Peyer's patch (tissue), 4 donors: ENCODE data around the gene NT5DC4. TPM values are rescaled to one million over a fixed set of nuclear protein-coding genes. Genes with fewer than 3 reads are reported as not detected.
A peak's percentile ranks its signal among the peaks of the same experiment; 100 is the strongest.

Source experiments
- DNase-seq, 3 donors: peaks; one replicate each; pipeline ENCODE4 v3.0.0-alpha.2; 2017 to 2019
- H3K27ac ChIP-seq, 4 donors: fragments of 200-600 bp; sonication (generic); one replicate each; pipeline ENCODE4 v1.5.1; 2016 to 2019
- H3K27me3 ChIP-seq, 2 donors: fragments of 200-600 bp; sonication (generic); one replicate each; pipeline ENCODE4 v1.5.1; 2019
- H3K36me3 ChIP-seq, 3 donors: fragments of 200-600 bp; sonication (generic); one replicate each; pipeline ENCODE4 v1.5.1; 2016 to 2019
- H3K4me1 ChIP-seq, 4 donors: fragments of 200-600 bp; sonication (generic); one replicate each; pipeline ENCODE4 v1.5.1; 2016 to 2019
- H3K4me3 ChIP-seq, 4 donors: fragments of 200-600 bp; sonication (generic); 1 replicate in 3 of 4; 2 replicates in 1 of 4; pipeline ENCODE4 v1.5.1; 2016 to 2019; ENCODE audit warnings: mild to moderate bottlenecking in 1 of 4
- H3K9me3 ChIP-seq, 4 donors: fragments of 200-600 bp; sonication (generic); one replicate each; pipeline ENCODE4 v1.5.1; 2016 to 2019; ENCODE audit warnings: mild to moderate bottlenecking in 1 of 4
- CTCF ChIP-seq, 6 experiments: fragments of 450-650 bp in 4 of 6; fragments of 200-600 bp in 2 of 6; sonication (generic) in 1 of 6; IDR thresholded peaks; one replicate each; pipeline ENCODE4 v1.5.1; 2017 to 2019; ENCODE audit warnings: antibody characterized with exemption in 6 of 6, mild to moderate bottlenecking in 3 of 6, moderate library complexity in 1 of 6
- POLR2A ChIP-seq, 2 donors: fragments of 450-650 bp; IDR thresholded peaks; one replicate each; pipeline ENCODE4 v1.5.1; 2017; ENCODE audit warnings: antibody characterized with exemption in 2 of 2, mild to moderate bottlenecking in 2 of 2, moderate library complexity in 2 of 2
- total RNA-seq, 4 donors: library from RNA; depleted of rRNA; stranded (reverse); fragments of >200 nt; gene quantifications; one replicate each; pipeline ENCODE4 v1.1.0, GENCODE V29; 2016

The NT5DC4 gene
- total RNA-seq, 4 donors from 2014 or later, result 5.8 TPM; not detected in 3

- H3K9me3 ChIP-seq, result no peaks in the 10 kb centered on the region
- H3K4me1 ChIP-seq, result peaks cover 0 to 10% (median 0%) of the 10 kb centered on the region in 4 donors
- TF ChIP-seq POLR2A (IDR thresholded peaks at IDR 0.05), result no peak
- no peak for TF ChIP-seq CTCF (IDR thresholded peaks at IDR 0.05)
- H3K27ac ChIP-seq, result no peak overlapping the region
- H3K4me3 ChIP-seq, result no peak overlapping the region
- H3K36me3 ChIP-seq, result no peaks in the 10 kb centered on the region
- H3K27me3 ChIP-seq, result no peaks in the 10 kb centered on the region
- DNase-seq, result no peak
Observed at GRCh38 chr2:112737542-112738232, 16.9 kb downstream of the NT5DC4 start.

GRCh38 chr2:112740527-112740926 lies 19.7 kb downstream of the NT5DC4 start:
- Histone ChIP-seq H3K4me3 (no peak overlapping the region), H3K27ac (no peak overlapping the region), H3K4me1 (no peaks in the 10 kb centered on the region), H3K27me3 (no peaks in the 10 kb centered on the region), H3K9me3 (no peaks in the 10 kb centered on the region), H3K36me3 (no peaks in the 10 kb centered on the region)
- no peak for DNase-seq
- TF ChIP-seq POLR2A (IDR thresholded peaks at IDR 0.05) (no peak), CTCF (IDR thresholded peaks at IDR 0.05) (no peak)

DNA sequence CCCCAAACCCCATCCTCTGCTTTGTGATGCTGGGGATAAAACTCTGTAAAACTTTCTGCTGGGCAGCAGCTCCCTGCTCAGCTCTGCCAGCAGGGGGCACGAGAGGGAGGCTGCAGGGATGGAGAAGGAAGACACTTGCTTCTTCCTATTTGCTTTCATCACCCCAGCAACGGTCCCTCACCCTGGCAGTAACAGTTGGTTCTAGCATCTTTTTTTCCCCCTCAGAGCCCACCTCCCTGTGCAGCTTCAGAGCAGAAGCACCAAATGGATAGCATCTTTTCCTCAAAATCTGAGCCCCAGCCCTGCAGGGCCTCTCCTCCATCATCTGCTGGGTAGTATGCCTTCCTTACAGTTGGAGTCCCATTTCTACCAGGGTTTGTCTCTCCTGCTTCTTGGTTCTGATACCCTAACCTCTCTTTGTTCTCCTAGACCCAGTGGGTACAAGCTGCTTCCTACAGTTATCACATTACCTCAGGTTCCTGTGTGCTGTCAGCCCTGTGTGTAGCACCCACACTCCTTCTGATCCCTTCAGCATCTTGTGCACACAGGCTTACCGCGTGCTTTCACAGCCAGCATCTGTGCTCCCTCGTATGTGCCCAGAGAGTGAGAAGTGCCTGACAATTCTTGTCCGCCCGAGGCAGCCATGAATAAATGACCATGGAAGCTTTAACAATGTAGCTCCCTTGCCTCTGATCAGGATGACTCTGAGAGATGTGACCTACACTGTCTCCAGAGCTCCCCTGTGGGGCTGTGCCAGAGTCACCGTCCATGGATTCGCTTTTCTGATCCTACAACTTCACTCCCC lies 29.1 kb downstream of the NT5DC4 start:
- H3K4me3 ChIP-seq, result no peak overlapping the region
- H3K4me1 ChIP-seq, result peaks cover 0 to 5% (median 0%) of the 10 kb centered on the region in 4 donors
- TF ChIP-seq POLR2A (IDR thresholded peaks at IDR 0.05) (peak in 1 of 2 donors; percentile 14), CTCF (IDR thresholded peaks at IDR 0.05) (peak; percentile 71 to 93 (median 86))
- no peaks in the 10 kb centered on the region for H3K27me3 ChIP-seq
- no peaks in the 10 kb centered on the region for H3K9me3 ChIP-seq
- peak; percentile 69 to 88 (median 87) for DNase-seq
- no peak overlapping the region for H3K27ac ChIP-seq
- no peaks in the 10 kb centered on the region for H3K36me3 ChIP-seq

DNA sequence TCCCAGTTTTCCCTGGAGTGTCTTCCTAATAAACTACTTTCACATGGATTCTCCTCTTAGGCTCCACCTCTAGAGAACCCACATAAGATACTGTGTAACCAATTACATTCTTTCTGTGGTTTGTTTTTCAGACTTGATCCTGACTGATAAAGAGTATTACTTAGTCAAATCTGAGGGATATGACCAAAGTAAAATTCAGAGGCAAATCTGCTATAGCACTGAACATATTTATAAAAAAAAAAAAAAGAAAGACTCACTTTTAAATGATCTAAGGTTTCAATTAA lies 29.7 kb downstream of the NT5DC4 start:
- Histone ChIP-seq H3K4me1 (peaks cover 0 to 5% (median 0%) of the 10 kb centered on the region in 4 donors), H3K36me3 (no peaks in the 10 kb centered on the region), H3K27me3 (no peaks in the 10 kb centered on the region), H3K9me3 (no peaks in the 10 kb centered on the region), H3K27ac (no peak overlapping the region), H3K4me3 (no peak overlapping the region)
- no peak for DNase-seq
- no peak for TF ChIP-seq CTCF (IDR thresholded peaks at IDR 0.05)
- TF ChIP-seq POLR2A (IDR thresholded peaks at IDR 0.05), result no peak

DNA sequence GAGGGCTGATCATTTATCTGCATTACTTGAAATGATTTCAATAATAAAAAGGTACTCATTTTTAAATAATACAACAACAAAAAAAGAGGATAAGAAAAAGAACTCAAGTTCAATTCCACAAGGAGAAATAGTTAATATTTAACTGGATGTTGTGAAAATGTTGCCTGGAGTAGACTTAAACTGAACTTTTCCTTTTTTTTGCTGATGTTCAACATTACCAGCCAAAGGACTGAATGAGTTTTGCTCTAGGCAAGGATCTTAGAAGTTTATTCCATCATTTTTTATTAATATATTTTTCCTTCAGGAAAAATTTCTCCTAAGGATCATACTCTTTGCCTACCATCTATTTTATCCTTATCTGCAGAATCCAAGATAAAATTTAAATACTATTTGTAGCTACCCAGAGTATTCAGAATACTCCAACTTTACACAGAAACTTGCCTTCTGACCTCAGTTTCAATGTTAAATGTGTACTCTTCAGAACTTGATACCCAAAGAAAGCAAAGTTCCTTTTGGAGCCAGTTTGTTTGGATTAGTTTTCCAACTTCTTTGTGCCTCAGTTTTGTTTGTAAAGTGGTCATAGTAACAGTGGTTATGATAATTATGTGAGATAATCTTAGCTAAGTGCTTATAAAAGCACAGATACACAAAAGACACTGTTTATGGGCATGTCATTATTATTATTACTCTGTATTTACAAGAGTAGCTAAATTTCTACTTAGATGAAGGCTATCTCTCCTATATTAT lies 30.8 kb downstream of the NT5DC4 start:
- DNase-seq, result no peak
- TF ChIP-seq CTCF (IDR thresholded peaks at IDR 0.05), result no peak
- no peak for TF ChIP-seq POLR2A (IDR thresholded peaks at IDR 0.05)
- no peaks in the 10 kb centered on the region for H3K27me3 ChIP-seq
- no peaks in the 10 kb centered on the region for H3K9me3 ChIP-seq
- no peak overlapping the region for H3K4me3 ChIP-seq
- H3K36me3 ChIP-seq, result no peaks in the 10 kb centered on the region
- no peak overlapping the region for H3K27ac ChIP-seq
- peaks cover 0 to 5% (median 0%) of the 10 kb centered on the region in 4 donors for H3K4me1 ChIP-seq
